Neural cell (in vitro differentiated cells): ENCODE data around the gene CTBP2.

Experiments used
- CTCF ChIP-seq: fragments of 450-650 bp; IDR thresholded peaks from 2 replicates; pipeline ENCODE4 v1.5.1; 2014; ENCODE audit warnings: antibody characterized with exemption, mild to moderate bottlenecking, moderate library complexity; ENCODE audit not compliant: poor library complexity, severe bottlenecking
- EP300 ChIP-seq: fragments of 450-650 bp; conservative IDR thresholded peaks from 2 replicates; pipeline ENCODE4 v1.6.1; 2014; ENCODE audit warnings: antibody characterized with exemption, mild to moderate bottlenecking, moderate library complexity; ENCODE audit not compliant: poor library complexity, severe bottlenecking
- EZH2 ChIP-seq: fragments of 200-600, 300-800 bp; shearing (Covaris generic), sonication (generic); IDR thresholded peaks from 2 replicates; pipeline ENCODE4 v1.6.1; 2014; ENCODE audit warnings: antibody characterized with exemption, low read length, borderline replicate concordance, mild to moderate bottlenecking; ENCODE audit not compliant: insufficient read depth, poor library complexity, severe bottlenecking
- POLR2AphosphoS5 ChIP-seq: IDR thresholded peaks from 2 replicates; pipeline ENCODE4 v1.6.1; 2012
- RAD21 ChIP-seq: fragments of 450-650 bp; conservative IDR thresholded peaks from 2 replicates; pipeline ENCODE4 v1.6.1; 2014; ENCODE audit warnings: antibody characterized with exemption, mild to moderate bottlenecking, moderate library complexity
- REST ChIP-seq: IDR thresholded peaks from 2 replicates; pipeline ENCODE4 v1.6.1; 2012; ENCODE audit warnings: borderline replicate concordance
- TAF1 ChIP-seq: IDR thresholded peaks from 2 replicates; pipeline ENCODE4 v1.6.1; 2012; ENCODE audit warnings: low read depth

- TF ChIP-seq CTCF (no peak), EZH2 (no peak), POLR2AphosphoS5 (no peak), EP300 (no peak), RAD21 (no peak), REST (no peak), TAF1 (no peak)
These were observed 36.8 kb downstream of the CTBP2 start for GRCh38 chr10:125123476-125124114.
